ENCODE results near the gene OPTC.
"Not testable (repeated sequence)": the region's sequence is repeated elsewhere in the genome, so short reads cannot be mapped to it uniquely, and the experiment has no call there.

Gene OPTC

GRCh38 chr1:203493901-203494300 lies at the start of gene OPTC:
OPTC (plus strand) TSS chr1:203494153; CDS start chr1:203496006, 1,853 bp downstream.
- H3K36me3 ChIP-seq (ENCODE audit: insufficient read depth, low read length) = no peaks in the 10 kb centered on the region
- TF ChIP-seq POLR2AphosphoS5 (IDR thresholded peaks at IDR 0.05; ENCODE audit: borderline replicate concordance, low read depth, low read length) (no peak), FOXP2 (optimal IDR thresholded peaks at IDR 0.05; ENCODE audit: control extremely low read depth, extremely low read length, insufficient read depth) (no peak), EZH2 (IDR thresholded peaks at IDR 0.05) (no peak)

GRCh38 chr1:203444171-203444576 lies 49.8 kb upstream of the OPTC start:
- TF ChIP-seq POLR2AphosphoS5 (IDR thresholded peaks at IDR 0.05; ENCODE audit: borderline replicate concordance, low read depth, low read length) (no peak), FOXP2 (optimal IDR thresholded peaks at IDR 0.05; ENCODE audit: control extremely low read depth, extremely low read length, insufficient read depth) (no peak), EZH2 (IDR thresholded peaks at IDR 0.05) (no peak)
- H3K9me3 ChIP-seq (ENCODE audit: low read depth, low read length) = no peaks in the 10 kb centered on the region
- no peaks in the 10 kb centered on the region for H3K36me3 ChIP-seq (ENCODE audit: insufficient read depth, low read length)
- H3K4me3 ChIP-seq = no peak overlapping the region
- H3K27ac ChIP-seq = no peak overlapping the region
- no peak overlapping the region for H3K9ac ChIP-seq (ENCODE audit: insufficient read length)
- DNase-seq (ENCODE audit: low read depth, low spot score) = no peak

More at GRCh38 chr1:203493901-203494300, at the start of gene OPTC:
- Histone ChIP-seq H3K9me3 (ENCODE audit: low read depth, low read length) (no peaks in the 10 kb centered on the region), H3K9ac (ENCODE audit: insufficient read length) (no peak within 1 kb of the TSS), H3K27ac (no peak within 1 kb of the TSS), H3K4me3 (no peak within 1 kb of the TSS)
- DNase-seq (ENCODE audit: low read depth, low spot score) = no peak

- Histone ChIP-seq H3K9ac (ENCODE audit: insufficient read length) (no peak overlapping the region), H3K36me3 (ENCODE audit: insufficient read depth, low read length) (no peaks in the 10 kb centered on the region), H3K27ac (no peak overlapping the region), H3K9me3 (ENCODE audit: low read depth, low read length) (no peaks in the 10 kb centered on the region), H3K4me3 (no peak overlapping the region)
- DNase-seq (ENCODE audit: low read depth, low spot score) = no peak
- TF ChIP-seq POLR2AphosphoS5 (IDR thresholded peaks at IDR 0.05; ENCODE audit: borderline replicate concordance, low read depth, low read length) (no peak), EZH2 (IDR thresholded peaks at IDR 0.05) (no peak), FOXP2 (optimal IDR thresholded peaks at IDR 0.05; ENCODE audit: control extremely low read depth, extremely low read length, insufficient read depth) (no peak)
Measured at GRCh38 chr1:203447151-203447550, 46.8 kb upstream of the OPTC start.

- H3K36me3 ChIP-seq (ENCODE audit: insufficient read depth, low read length); DNase-seq (ENCODE audit: low read depth, low spot score); H3K9ac ChIP-seq (ENCODE audit: insufficient read length); H3K9me3 ChIP-seq (ENCODE audit: low read depth, low read length); H3K27ac ChIP-seq; H3K4me3 ChIP-seq: not testable (repeated sequence)
Measured at GRCh38 chr1:203447598-203447997, 46.4 kb upstream of the OPTC start.

- H3K4me3 ChIP-seq = peak overlapping the region; percentile 26; the same call in 1 of the 2 replicates
- no peak for TF ChIP-seq FOXP2 (optimal IDR thresholded peaks at IDR 0.05; ENCODE audit: control extremely low read depth, extremely low read length, insufficient read depth)
- TF ChIP-seq EZH2 (IDR thresholded peaks at IDR 0.05) = no peak
- no peak for TF ChIP-seq POLR2AphosphoS5 (IDR thresholded peaks at IDR 0.05; ENCODE audit: borderline replicate concordance, low read depth, low read length)
- H3K9ac ChIP-seq (ENCODE audit: insufficient read length) = no peak overlapping the region
- H3K27ac ChIP-seq = no peak overlapping the region; the same call in 1 of the 2 replicates
- no peak for DNase-seq (ENCODE audit: low read depth, low spot score)
- no peaks in the 10 kb centered on the region for H3K36me3 ChIP-seq (ENCODE audit: insufficient read depth, low read length)
- no peaks in the 10 kb centered on the region for H3K9me3 ChIP-seq (ENCODE audit: low read depth, low read length)
Measured at GRCh38 chr1:203448521-203449061, 45.4 kb upstream of the OPTC start.

- DNase-seq (ENCODE audit: low read depth, low spot score) = no peak
- H3K36me3 ChIP-seq (ENCODE audit: insufficient read depth, low read length) = no peaks in the 10 kb centered on the region
- no peak overlapping the region for H3K9ac ChIP-seq (ENCODE audit: insufficient read length)
- H3K9me3 ChIP-seq (ENCODE audit: low read depth, low read length) = no peaks in the 10 kb centered on the region
- TF ChIP-seq EZH2 (IDR thresholded peaks at IDR 0.05) (no peak), POLR2AphosphoS5 (IDR thresholded peaks at IDR 0.05; ENCODE audit: borderline replicate concordance, low read depth, low read length) (no peak), FOXP2 (optimal IDR thresholded peaks at IDR 0.05; ENCODE audit: control extremely low read depth, extremely low read length, insufficient read depth) (no peak)
- H3K4me3 ChIP-seq = no peak overlapping the region
- H3K27ac ChIP-seq = no peak overlapping the region
Measured at GRCh38 chr1:203450001-203450400, 44.0 kb upstream of the OPTC start.

GRCh38 chr1:203450479-203451149 lies 43.3 kb upstream of the OPTC start:
- Histone ChIP-seq H3K36me3 (ENCODE audit: insufficient read depth, low read length) (no peaks in the 10 kb centered on the region), H3K4me3 (no peak overlapping the region), H3K27ac (no peak overlapping the region), H3K9ac (ENCODE audit: insufficient read length) (no peak overlapping the region), H3K9me3 (ENCODE audit: low read depth, low read length) (no peaks in the 10 kb centered on the region)
- TF ChIP-seq POLR2AphosphoS5 (IDR thresholded peaks at IDR 0.05; ENCODE audit: borderline replicate concordance, low read depth, low read length) = no peak
- no peak for DNase-seq (ENCODE audit: low read depth, low spot score)

GRCh38 chr1:203451836-203452784 lies 41.8 kb upstream of the OPTC start:
- peak; percentile 27; the same call in 1 of the 2 replicates for TF ChIP-seq POLR2AphosphoS5 (IDR thresholded peaks at IDR 0.05; ENCODE audit: borderline replicate concordance, low read depth, low read length)
- TF ChIP-seq EZH2 (IDR thresholded peaks at IDR 0.05) = no peak
- Histone ChIP-seq H3K4me3 (peak overlapping the region; percentile 45), H3K9ac (ENCODE audit: insufficient read length) (no peak overlapping the region), H3K36me3 (ENCODE audit: insufficient read depth, low read length) (no peaks in the 10 kb centered on the region), H3K9me3 (ENCODE audit: low read depth, low read length) (no peaks in the 10 kb centered on the region), H3K27ac (no peak overlapping the region)
- DNase-seq (ENCODE audit: low read depth, low spot score) = peak; percentile 35

All from SK-N-MC (cell line).